HL-60/S4 treated with retinoic acid at 250 ng/mL for 4 days and 3 days (cell line): ENCODE measurements around the gene NEK6.

Experiments used
- in situ Hi-C: fragments of 300-500 bp; cut with MboI; formaldehyde crosslinking; loops from 2 replicates; pipeline ENCODE4 v1.7.0; 2022; ENCODE audit warnings: low sequenced_read_pairs

The NEK6 gene

DNA sequence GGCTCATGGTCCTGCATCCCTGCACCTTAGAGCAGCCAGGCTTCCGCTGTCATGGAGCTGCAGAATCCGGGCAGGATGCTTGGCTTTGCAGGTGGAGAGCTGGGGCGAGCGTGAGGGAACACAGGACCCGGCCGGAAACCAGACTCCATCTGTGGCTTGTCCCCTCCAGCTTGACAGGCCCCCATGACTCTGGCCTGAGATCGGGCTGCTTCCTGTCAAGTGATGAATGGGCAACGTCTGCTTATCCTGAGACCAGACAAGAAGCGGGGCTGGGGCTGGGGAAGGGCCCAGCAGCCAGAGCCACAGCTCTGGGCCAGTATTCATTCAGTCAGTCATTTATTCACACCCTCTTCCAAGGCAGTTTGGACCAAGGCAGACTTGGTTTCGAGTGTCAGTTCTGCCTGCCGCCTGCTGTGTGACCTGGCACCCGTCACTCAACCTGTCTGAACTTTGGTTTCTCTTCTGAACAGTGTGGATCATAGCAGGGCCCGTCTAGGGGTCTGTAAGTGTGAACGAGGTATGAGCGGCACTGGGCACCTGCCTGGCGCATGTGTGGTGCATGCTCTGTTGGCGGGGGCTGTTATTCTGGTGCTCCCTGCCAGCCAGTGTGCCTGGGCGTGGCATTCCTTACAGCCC is 37.5 kb downstream of the NEK6 start:
- in situ Hi-C loops, result loop anchor here (10.0 kb wide), 1 partner anchor 170 kb away; no protein-coding TSS in a partner anchor

DNA sequence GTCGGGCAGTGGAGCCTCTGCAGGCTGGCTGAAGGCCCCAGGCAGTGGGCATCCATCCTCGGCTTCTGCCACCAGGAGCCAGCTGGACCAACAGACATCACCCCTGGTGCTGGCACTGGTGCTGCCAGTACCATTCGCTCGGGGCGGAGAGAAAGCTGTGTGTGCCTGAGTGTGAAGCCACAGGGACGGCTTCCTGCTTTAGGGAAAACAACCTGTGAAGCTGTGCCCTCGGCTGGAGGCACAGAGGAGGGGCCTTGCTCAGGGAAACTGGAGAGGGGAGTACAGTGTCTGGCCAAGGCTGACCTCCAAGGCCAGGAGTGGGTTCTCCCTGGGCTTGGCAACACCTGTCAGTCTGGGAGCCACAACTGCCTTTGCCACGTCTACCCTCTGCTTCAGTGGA is 38.3 kb downstream of the NEK6 start:
- in situ Hi-C loops, result loop anchor here (10.0 kb wide), 1 partner anchor 171 kb away; no protein-coding TSS in a partner anchor

DNA sequence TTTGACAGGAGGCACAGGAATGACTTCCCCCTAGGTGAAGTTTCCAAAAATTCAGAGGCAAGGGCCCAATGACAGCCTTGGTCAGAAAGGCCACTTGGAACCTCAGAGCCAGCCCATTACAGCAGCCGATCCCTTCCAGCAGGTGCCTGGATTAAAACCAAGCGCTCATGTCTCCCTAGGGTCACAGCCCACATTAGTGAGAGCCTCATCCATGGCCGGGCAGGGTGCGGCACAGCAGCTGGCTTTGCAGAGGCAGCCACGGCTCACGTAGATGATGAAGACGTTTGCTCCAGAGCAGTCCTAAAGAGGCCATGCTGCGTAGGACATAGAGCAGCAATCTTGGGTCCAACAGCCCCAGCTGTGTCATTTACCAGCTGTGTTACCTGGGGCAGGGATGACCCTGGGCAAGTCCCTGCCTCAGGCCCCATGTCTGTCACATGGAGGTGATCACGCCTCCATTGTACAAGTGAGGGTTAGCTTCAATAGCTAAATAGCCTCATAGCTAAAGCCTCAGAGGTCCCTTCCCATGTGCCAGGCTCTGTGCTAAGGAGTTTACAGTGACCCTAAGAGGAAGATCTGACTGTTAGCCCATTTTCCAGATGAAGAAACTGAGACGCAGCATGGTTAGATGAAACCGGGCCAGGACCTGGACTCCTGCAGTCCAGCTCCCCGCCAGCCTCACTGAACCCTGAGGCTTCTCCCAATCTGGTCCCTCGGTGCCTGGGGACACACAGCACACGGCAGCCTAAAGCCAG is 39.2 kb downstream of the NEK6 start:
- in situ Hi-C loops, result loop anchor here (10.0 kb wide), 1 partner anchor 172 kb away; no protein-coding TSS in a partner anchor

DNA sequence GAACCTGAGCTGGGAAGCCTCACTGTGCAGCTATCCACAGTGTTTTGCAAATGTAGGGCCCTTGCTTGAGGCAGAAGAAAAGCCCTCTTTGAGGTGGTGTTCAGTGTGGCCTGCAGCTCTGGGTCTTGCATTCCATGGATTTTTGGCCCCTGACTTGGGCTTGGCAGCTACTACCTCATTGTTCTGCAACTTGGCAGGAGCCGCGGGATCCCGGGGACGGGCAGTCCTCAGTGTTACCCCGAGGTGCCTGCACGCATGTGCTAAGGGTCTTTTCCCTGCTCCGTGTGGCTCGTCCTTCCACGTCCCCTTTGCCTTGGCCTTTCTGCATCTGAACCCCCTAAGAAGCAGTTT is 39.8 kb downstream of the NEK6 start:
- in situ Hi-C loops, result loop anchor here (10.0 kb wide), 1 partner anchor 173 kb away; no protein-coding TSS in a partner anchor

DNA sequence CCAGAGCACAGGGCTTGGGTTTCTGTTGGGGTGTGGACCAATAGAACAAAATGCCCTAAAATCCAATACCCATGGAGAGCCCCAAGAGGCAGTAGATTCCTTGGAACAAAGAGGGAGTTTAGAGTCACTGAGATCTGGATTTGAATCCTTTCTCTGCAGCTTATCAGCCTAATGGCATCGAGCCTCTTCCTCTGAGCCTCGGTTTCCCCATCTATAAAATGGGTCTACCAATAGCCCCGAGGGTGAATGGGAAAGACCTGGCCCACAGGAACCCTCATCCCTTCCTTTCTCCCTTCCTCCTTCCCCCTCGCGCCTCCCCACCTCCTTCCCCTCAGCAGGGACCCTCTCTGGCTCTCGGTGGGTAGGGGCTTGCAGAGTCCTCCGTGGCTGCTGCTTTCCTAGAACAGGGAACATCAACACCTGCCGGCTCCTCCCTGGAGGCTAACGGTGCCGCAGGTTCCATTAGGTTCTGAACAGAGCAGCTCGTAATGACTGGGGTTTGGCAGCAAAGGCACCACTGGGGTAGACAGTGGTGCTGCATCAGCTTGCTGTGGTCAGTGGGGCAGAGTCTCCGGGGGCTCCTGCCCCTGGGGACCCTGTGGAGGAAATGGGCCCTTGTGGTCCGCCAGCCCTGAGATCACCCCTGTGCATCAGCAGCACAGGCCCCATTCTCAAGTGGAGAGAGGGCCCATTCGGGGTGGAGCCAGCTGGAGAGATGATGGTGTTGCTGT is 40.3 kb downstream of the NEK6 start:
- in situ Hi-C loops, result loop anchor here (10.0 kb wide), 1 partner anchor 173 kb away; no protein-coding TSS in a partner anchor

DNA sequence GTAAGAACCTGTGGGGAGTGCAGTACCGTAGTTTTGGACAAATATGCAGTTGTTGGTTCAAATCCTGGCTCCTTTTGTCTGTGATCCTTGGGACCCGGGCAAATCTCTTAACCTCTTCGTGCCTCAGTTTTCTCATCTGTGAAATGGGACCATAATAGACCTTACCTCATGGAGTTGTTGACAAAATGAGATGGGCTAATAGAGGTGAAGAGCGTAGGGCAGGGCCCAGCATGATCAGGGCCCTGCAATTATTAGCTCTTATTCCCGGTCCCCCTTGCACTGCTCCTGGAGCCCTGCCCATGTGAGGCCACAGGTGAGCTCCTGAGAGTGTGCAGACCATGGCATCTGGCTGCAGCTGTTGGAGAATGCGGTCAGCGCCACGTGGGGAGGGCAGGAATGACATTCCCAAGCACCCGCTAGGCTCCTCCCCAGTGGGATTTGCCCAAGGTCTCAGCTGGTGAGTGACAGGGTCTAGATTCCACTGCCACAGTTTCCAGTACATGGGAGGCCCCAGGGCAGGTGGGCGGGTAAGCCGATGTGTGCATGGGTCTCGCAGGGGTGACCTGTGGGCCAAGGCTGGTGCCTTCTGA is 41.0 kb downstream of the NEK6 start:
- in situ Hi-C loops, result loop anchor here (10.0 kb wide), 1 partner anchor 174 kb away; no protein-coding TSS in a partner anchor

DNA sequence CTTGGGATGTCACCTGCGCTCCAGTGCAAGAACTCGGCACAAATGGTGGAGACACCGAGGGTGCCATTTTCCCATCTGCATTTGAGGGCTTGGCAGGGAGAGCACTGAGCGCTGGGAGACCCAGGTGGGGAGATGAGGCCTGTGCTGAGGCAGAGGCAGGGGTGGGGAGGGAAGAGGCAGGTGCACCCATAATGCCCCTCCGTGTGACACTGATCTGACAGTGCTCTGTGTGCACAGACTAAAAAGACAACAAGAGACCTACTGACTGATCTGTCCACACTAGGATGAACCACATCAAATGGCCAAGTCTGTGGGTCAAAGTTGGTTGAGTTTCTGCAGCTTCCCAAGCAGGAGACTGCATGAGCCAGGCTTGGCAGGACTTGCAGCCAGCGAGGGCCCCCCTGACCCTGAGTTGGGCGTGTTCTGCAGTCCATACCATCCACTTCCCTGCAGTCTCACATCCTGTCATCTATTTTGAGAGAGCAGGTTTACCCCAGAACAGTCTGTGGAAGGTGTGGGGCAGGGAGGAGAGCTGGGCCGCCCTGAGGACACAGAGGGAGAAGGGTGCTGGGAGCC is 41.9 kb downstream of the NEK6 start:
- in situ Hi-C loops, result loop anchor here (10.0 kb wide), 1 partner anchor 175 kb away; no protein-coding TSS in a partner anchor

DNA sequence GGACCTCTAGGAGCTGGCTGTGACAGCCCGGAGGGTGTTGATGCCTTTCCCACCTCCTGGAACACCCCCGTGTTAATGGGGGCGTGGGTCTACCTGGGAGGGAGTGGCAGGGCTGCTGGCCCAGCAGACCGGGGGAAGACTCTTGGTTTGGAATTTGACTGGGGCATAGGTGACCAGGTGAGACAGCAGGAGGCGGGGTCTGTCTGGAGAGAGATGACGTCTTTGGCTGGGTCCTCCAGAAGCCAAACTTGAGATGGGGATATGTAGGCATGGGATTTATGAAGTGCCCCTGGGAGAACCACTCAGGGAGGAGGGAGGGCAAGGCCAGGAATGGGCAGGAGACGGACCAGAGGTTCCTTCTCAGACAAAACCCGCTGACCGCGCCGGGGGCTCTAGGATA is 42.6 kb downstream of the NEK6 start:
- in situ Hi-C loops, result no loop called here

DNA sequence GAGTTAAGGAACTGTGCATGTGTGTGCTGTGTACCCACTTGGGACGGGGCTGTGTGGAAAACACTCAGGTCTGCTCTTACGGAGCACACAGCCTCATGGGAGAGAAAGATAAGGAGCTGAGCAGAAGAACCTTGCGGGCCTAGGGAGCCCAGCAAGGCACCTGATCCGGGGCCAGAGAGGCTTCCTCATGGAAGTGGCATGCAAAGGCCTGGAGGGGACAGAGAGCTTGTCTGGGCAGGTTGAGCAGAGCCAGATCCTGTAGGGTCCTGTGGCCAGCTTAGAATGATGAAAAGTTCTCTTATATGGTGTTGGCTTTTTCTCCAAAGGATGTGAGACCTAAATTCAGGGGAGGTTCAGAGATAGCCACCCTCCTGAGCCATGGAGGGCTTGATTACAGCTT is 45.2 kb downstream of the NEK6 start:
- in situ Hi-C loops, result no loop called here

DNA sequence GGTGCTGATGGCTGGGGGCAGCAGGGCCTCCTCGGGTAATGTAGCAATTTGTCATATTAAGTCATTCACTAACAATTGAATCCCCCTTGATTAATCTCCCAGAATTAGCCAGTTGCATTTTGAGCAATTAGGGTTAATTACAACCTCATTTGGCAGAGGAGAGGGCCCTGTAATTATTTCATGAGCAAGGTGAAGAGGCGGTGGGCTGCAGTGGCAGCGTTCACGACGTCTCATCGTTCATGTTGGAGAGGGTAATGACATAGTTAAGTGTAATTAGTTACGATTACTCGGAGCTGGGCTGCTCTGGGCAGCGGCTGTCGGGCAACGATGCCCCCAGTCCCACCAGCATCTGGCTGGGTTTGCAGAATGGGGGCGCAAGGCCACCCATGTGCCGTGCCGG is 46.0 kb downstream of the NEK6 start:
- in situ Hi-C loops, result no loop called here

DNA sequence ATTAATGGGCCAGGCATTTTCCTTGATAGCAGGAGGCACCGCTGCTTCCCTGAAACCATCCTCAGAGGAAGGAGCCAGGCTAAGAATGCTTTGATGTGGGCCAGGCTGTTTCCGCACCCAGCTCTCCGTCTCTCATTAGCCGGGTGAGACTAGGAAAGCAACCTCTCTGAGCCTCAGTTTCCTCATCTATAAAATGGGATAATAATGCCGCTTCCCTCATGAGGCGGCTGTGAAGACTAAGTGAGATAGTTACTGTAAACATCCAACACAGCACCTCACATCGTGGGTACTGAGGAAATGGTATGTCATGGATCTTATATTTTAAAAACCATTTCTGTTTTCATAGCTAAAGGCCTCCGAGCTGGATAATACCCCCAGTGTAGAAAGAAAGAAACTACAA is 46.5 kb downstream of the NEK6 start:
- in situ Hi-C loops, result no loop called here

DNA sequence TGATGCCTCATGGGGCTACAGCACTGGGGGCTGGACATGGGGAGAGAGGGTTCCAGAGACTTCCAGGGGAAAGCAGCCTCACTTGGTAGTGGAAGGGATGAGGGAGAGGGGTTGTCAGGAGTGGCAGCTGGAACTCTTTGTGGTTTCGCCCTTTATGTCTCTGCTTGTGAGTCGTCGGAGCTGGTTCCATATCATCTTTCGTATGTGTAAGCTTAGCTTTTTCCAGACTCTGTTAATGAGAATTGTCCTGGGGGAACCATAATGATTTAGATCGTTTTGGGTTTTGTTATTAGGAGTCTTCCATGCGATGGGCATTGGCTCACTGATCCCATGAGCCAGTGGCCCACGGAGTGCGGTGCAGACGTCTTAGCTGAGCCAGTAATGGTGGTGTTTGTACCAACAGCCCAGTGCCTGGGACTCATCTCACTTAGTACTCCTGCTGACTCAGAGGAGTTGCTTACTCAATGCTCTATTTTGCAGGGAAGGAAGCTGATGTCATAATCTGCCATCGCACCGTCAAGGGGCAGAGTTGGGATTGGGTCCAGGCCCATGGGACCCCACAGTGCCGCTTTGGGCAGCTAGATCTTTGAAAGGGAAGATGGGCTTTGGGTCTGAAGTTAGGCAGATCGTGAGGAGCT is 48.5 kb downstream of the NEK6 start:
- in situ Hi-C loops, result no loop called here

DNA sequence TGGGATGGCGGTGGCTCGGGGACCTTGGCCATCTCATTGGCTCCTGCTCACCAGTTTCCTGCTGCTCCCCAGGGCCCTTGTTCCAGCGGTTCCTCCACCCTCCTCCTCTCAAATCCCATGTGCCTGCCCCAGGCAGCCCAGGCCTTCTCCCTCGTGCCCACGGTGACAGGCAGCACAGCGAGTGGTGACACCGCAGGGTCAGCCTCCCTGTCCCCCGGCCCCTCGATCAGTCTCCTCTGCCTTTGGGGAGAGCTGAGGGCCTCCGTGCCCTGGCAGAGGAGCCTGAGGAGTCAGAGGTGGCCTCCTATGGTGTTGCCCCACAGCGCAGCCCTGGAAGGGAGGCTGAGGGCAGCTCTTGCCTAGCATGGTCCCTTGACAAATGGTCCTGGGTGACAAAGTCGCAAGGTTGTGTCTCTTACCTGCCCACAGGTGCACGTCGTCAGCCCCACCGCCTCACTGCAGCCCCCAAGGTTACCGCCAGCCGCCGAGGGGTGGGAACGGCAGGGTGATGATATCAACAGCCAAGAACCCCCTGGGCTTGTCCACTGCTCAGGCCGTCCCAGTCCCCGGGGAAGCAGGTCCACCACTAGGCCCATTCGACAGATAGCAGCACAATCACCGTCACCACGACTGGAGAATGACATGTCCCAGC is 49.8 kb downstream of the NEK6 start:
- in situ Hi-C loops, result no loop called here

DNA sequence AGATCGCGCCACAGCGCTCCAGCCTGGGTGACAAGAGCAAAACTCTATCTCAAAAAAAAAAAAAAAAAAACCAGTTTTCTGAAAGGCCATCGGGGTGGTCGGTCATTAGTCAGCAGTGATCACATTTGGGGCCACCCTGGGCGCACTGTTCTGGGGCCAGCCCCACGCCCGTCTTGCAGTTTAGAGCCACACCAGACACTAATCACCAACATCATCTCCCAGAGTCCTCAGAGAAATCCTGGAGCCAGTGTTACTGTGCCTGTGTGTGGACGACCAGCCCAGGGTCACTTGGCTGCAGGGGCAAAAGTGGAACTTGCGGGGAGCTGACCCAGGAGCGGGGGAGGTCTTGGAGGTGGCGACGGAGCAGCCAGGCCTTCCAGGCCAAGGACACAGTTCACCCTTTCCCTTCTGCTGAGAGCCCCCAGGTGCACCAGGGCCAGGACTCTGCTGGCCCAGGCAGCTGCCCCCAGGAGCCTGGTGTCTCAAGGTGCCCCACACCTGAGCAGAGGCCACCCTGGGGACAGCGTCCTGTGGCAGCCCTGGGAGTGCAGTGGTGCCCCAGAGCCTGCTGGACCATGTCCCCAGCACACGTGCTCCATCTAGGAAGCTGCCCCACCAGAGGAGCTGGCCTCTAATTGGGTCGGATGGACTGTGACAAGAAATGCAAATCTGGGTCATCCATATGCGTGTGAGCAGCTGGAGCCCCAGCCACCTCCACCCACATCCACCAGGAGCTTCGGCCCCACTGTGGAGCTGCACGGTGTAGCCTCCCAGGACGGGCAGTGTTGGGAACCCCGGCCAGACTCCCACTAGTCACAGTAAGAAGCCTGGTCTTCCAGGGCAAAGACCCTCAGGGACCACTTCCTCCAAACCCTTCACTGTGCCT is 51.1 kb downstream of the NEK6 start:
- in situ Hi-C loops, result no loop called here

DNA sequence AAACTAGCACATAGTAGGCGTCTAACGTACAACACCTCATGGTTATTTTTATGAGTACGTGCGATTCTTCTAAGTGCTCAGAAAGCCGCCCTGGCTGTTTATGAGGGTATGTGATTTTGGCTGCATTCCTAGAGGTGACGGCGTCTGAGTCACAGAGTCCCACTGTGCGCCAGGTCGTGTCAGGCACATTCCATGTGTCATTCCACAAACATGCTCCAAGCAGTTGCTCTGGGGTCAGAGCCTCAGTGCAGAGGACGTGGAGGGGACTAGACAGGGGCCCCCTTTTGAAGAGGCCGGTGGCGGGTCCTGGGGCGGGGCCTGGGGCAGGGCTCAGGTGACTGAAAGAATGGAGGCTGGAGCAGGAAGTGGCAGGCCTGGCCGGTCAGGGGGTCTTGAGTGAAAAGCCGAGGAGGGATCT is 51.9 kb downstream of the NEK6 start:
- in situ Hi-C loops, result no loop called here

DNA sequence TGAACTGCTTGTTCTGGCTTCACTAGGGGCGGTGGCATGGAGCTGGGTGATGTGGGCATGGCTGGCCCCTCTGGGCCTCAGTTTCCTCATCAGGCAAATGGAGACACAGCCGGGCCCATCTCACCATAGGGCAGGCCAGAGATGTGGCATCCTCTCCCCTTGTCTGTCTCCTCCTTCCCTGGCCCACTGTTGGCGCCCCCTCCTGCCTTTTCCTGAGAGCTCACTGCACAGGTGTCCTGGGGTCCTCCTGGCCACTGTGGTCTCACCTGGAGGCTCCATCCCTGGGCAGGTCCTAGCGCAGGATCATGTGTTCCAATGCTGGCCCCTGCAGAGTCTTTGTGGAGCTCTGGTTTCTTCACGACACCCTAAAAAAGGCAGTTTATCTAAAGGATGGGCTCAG is 53.5 kb downstream of the NEK6 start:
- in situ Hi-C loops, result no loop called here

DNA sequence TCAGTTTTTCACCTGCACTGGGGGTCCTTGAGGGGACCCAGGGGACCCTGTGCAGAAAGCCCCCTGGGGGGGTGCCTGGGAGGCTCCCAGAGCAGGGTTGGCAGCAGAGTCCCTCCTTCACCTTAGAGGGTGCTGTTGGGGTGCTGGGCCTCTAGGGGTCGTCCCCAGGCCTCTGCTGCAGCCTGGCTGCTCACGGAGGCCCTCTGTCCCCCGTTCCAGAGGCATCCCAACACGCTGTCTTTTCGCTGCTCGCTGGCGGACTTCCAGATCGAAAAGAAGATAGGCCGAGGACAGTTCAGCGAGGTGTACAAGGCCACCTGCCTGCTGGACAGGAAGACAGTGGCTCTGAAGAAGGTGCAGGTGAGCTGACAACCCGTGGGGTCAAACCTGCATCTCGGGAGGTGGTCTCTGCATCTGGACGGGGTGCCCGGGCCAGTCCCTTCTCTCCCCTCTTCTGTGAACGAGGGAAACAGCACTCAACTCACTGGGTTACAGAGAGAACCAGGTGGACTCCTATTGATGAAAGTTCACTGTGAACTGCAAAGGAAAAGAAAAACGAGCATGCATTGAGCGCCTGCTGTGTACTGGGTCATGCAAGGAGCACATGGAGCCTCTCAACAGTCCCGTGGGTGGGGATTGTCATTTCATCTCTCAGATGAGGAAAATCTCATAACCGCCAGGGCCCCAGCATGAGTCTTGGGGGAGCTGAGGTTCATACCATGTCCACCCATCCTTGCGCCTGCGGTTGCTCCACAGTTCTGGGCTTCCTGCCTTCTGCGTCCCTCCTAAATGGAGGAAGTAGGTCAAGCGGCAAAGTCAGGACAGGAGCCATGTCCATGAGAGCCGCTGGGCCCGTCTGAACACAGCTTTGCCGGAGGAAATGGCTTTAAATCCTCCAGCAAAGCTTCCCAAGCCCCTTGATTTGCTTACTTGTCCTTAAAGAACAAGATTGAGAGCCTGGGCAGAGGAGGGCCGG is 54.8 kb downstream of the NEK6 start:
- in situ Hi-C loops, result no loop called here

DNA sequence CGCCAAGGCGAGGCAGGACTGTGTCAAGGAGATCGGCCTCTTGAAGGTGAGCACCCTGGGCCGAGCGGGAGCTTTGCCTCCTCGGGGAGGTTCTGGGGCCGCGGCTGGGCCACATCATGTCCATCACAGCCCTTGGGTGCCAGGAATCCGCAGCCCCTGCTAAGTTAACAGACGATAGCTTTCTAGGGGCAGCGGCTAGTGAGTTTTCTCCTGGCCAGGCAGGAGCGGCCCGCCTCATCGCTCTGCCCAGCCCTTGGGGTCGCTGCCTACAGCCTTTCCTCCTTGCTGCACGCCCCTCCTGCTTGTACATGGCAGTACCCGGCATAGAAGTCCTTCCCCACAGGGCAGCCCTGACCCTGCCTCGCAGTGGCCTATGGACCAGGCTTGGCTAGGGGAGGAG is 56.2 kb downstream of the NEK6 start:
- in situ Hi-C loops, result no loop called here
